ENCODE results near the gene CTSA. TPM values are rescaled to one million over a fixed set of nuclear protein-coding genes. Genes with fewer than 3 reads are reported as not detected.

CTSA gene
- total and polyA plus RNA-seq, 2 experiments from 2014 or later, result 176 to 321 TPM

GRCh38 chr20:45934586-45935415, 43.7 kb downstream of the CTSA start, which contains the start of gene PCIF1:
Gene PCIF1, plus strand, starts transcription at chr20:45934683. Its CDS starts 4,317 bp downstream, at chr20:45939000.
- H3K36me3 ChIP-seq (ENCODE audit: low read depth), result peaks cover 10% of the 10 kb centered on the region; the same call in 1 of the 2 replicates
- peak within 1 kb of the TSS; percentile 97 for H3K4me2 ChIP-seq (ENCODE audit: unreplicated experiment)
- peaks cover 52% of the 10 kb centered on the region for H3K79me2 ChIP-seq (ENCODE audit: insufficient read depth)
- peak within 1 kb of the TSS; percentile 99 for H3K9ac ChIP-seq
- TF ChIP-seq EZH2 (IDR thresholded peaks at IDR 0.05; ENCODE audit: insufficient read depth, poor library complexity, severe bottlenecking) (no peak), EZH2phosphoT487 (IDR thresholded peaks at IDR 0.05; ENCODE audit: insufficient read depth, low read depth) (no peak)
- no peaks in the 10 kb centered on the region for H4K20me1 ChIP-seq (ENCODE audit: insufficient read depth)
- H3F3A ChIP-seq (ENCODE audit: insufficient read depth), result peaks cover 14% of the 10 kb centered on the region; the same call in 1 of the 2 replicates
- H3K4me3 ChIP-seq, result peak within 1 kb of the TSS; percentile 95
- H3K9me3 ChIP-seq (ENCODE audit: low read depth), result no peaks in the 10 kb centered on the region
- no peaks in the 10 kb centered on the region for H3K9me2 ChIP-seq (ENCODE audit: insufficient read depth)
- 0 to 1% methylated on average over 62 to 63 of the region's 102 CpGs for WGBS, 2 experiments (ENCODE audit: low coverage in 1 of 2, low lambda C conversion rate in 2 of 2, missing lambda C conversion rate in 2 of 2)
- peaks cover 12% of the 10 kb centered on the region; the same call in 1 of the 2 replicates for H3K4me1 ChIP-seq (ENCODE audit: insufficient read depth)
- H3K27ac ChIP-seq, result peak within 1 kb of the TSS; percentile 95
- in situ Hi-C loops (cut with MboI), result no loop called here
- no peaks in the 10 kb centered on the region for H3K27me3 ChIP-seq (replicated peaks; ENCODE audit: insufficient read depth)
- peak; percentile 99 for DNase-seq
- H2AFZ ChIP-seq, result peak within 1 kb of the TSS; percentile 82

- no peaks in the 10 kb centered on the region for H3K9me3 ChIP-seq (ENCODE audit: low read depth)
- peak; percentile 76 for DNase-seq
- H3K9me2 ChIP-seq (ENCODE audit: insufficient read depth), result no peaks in the 10 kb centered on the region
- H3F3A ChIP-seq (ENCODE audit: insufficient read depth), result peaks cover 14% of the 10 kb centered on the region; the same call in 1 of the 2 replicates
- H3K4me1 ChIP-seq (ENCODE audit: insufficient read depth), result peaks cover 12% of the 10 kb centered on the region; the same call in 1 of the 2 replicates
- peak overlapping the region; percentile 95 for H3K27ac ChIP-seq
- in situ Hi-C loops (cut with MboI), result no loop called here
- TF ChIP-seq EZH2 (IDR thresholded peaks at IDR 0.05; ENCODE audit: insufficient read depth, poor library complexity, severe bottlenecking) (no peak), EZH2phosphoT487 (IDR thresholded peaks at IDR 0.05; ENCODE audit: insufficient read depth, low read depth) (no peak)
- peak overlapping the region; percentile 93 for H3K4me2 ChIP-seq (ENCODE audit: unreplicated experiment)
- peaks cover 10% of the 10 kb centered on the region; the same call in 1 of the 2 replicates for H3K36me3 ChIP-seq (ENCODE audit: low read depth)
- H4K20me1 ChIP-seq (ENCODE audit: insufficient read depth), result no peaks in the 10 kb centered on the region
- H3K9ac ChIP-seq, result peak overlapping the region; percentile 99
- WGBS, 2 experiments (ENCODE audit: low coverage in 1 of 2, low lambda C conversion rate in 2 of 2, missing lambda C conversion rate in 2 of 2), result 2% methylated on average over 21 of the region's 21 CpGs
- peaks cover 52% of the 10 kb centered on the region for H3K79me2 ChIP-seq (ENCODE audit: insufficient read depth)
- peak overlapping the region; percentile 95 for H3K4me3 ChIP-seq
- H2AFZ ChIP-seq, result peak overlapping the region; percentile 82
- H3K27me3 ChIP-seq (replicated peaks; ENCODE audit: insufficient read depth), result no peaks in the 10 kb centered on the region
Observed at GRCh38 chr20:45935416-45936046, 44.4 kb downstream of the CTSA start.

- in situ Hi-C loops (cut with MboI), result no loop called here
- Histone ChIP-seq H3K27me3 (replicated peaks; ENCODE audit: insufficient read depth) (no peaks in the 10 kb centered on the region), H3K4me2 (ENCODE audit: unreplicated experiment) (no peak overlapping the region), H3K4me1 (ENCODE audit: insufficient read depth) (peaks cover 12% of the 10 kb centered on the region; the same call in 1 of the 2 replicates), H3F3A (ENCODE audit: insufficient read depth) (peaks cover 14% of the 10 kb centered on the region; the same call in 1 of the 2 replicates), H3K36me3 (ENCODE audit: low read depth) (peaks cover 16% of the 10 kb centered on the region; the same call in 1 of the 2 replicates), H3K79me2 (ENCODE audit: insufficient read depth) (peaks cover 40% of the 10 kb centered on the region), H3K9me2 (ENCODE audit: insufficient read depth) (no peaks in the 10 kb centered on the region), H3K9me3 (ENCODE audit: low read depth) (no peaks in the 10 kb centered on the region), H3K9ac (no peak overlapping the region), H4K20me1 (ENCODE audit: insufficient read depth) (no peaks in the 10 kb centered on the region), H2AFZ (no peak overlapping the region), H3K27ac (no peak overlapping the region), H3K4me3 (no peak overlapping the region)
- WGBS, 2 experiments (ENCODE audit: low coverage in 1 of 2, low lambda C conversion rate in 2 of 2, missing lambda C conversion rate in 2 of 2), result 68 to 79% methylated on average over 2 of the region's 2 CpGs
- DNase-seq, result no peak
- TF ChIP-seq EZH2phosphoT487 (IDR thresholded peaks at IDR 0.05; ENCODE audit: insufficient read depth, low read depth) (no peak), EZH2 (IDR thresholded peaks at IDR 0.05; ENCODE audit: insufficient read depth, poor library complexity, severe bottlenecking) (no peak)
Observed at GRCh38 chr20:45937765-45938164, 46.6 kb downstream of the CTSA start.

- Histone ChIP-seq H3K4me3 (no peak overlapping the region), H3K4me1 (ENCODE audit: insufficient read depth) (peaks cover 7% of the 10 kb centered on the region; the same call in 1 of the 2 replicates), H3F3A (ENCODE audit: insufficient read depth) (peaks cover 17% of the 10 kb centered on the region; the same call in 1 of the 2 replicates), H2AFZ (no peak overlapping the region), H3K9me2 (ENCODE audit: insufficient read depth) (no peaks in the 10 kb centered on the region), H3K27ac (no peak overlapping the region), H3K9ac (no peak overlapping the region), H3K79me2 (ENCODE audit: insufficient read depth) (peaks cover 29% of the 10 kb centered on the region), H3K4me2 (ENCODE audit: unreplicated experiment) (no peak overlapping the region), H3K9me3 (ENCODE audit: low read depth) (no peaks in the 10 kb centered on the region), H3K36me3 (ENCODE audit: low read depth) (peaks cover 16% of the 10 kb centered on the region; the same call in 1 of the 2 replicates), H3K27me3 (replicated peaks; ENCODE audit: insufficient read depth) (no peaks in the 10 kb centered on the region), H4K20me1 (ENCODE audit: insufficient read depth) (no peaks in the 10 kb centered on the region)
- in situ Hi-C loops (cut with MboI), result no loop called here
- WGBS, 2 experiments (ENCODE audit: low coverage in 1 of 2, low lambda C conversion rate in 2 of 2, missing lambda C conversion rate in 2 of 2), result 94% methylated on average over 13 of the region's 13 CpGs
- TF ChIP-seq EZH2 (IDR thresholded peaks at IDR 0.05; ENCODE audit: insufficient read depth, poor library complexity, severe bottlenecking), result no peak
- no peak for TF ChIP-seq EZH2phosphoT487 (IDR thresholded peaks at IDR 0.05; ENCODE audit: insufficient read depth, low read depth)
- no peak for DNase-seq
Observed at GRCh38 chr20:45938727-45939438, 47.7 kb downstream of the CTSA start.

Data from GM23248 (cell line).